Kidney (tissue), 14 donors: ENCODE data around the gene STK26. TPM values are rescaled to one million over a fixed set of nuclear protein-coding genes. Genes with fewer than 3 reads are reported as not detected.

Experiments
- DNase-seq, 5 donors: peaks; one replicate each; pipeline ENCODE4 v3.0.0-alpha.2; 2013 to 2020
- FAIRE-seq: peaks from 2 replicates; lab custom pipeline; 2012; peaks lifted over from hg19 to GRCh38; lab: Jason Lieb, UNC
- H3K27ac ChIP-seq, 2 donors: one replicate each; pipeline ENCODE4 v1.7.0; 2013; ENCODE audit warnings: low read depth in 2 of 2, low read length in 2 of 2, inconsistent platforms in 1 of 2
- H3K27me3 ChIP-seq: one replicate; pipeline ENCODE4 v1.7.1; 2013; ENCODE audit warnings: low read length, inconsistent platforms; ENCODE audit not compliant: control insufficient read depth, insufficient read depth
- H3K36me3 ChIP-seq, 3 donors: one replicate each; pipeline versions ENCODE4 v1.7.0 to v1.7.1; 2013; ENCODE audit warnings: low read length in 3 of 3, control low read depth in 1 of 3, inconsistent platforms in 1 of 3; ENCODE audit not compliant: insufficient read depth in 3 of 3, control insufficient read depth in 2 of 3
- H3K4me1 ChIP-seq, 3 donors: one replicate each; pipeline versions ENCODE4 v1.7.0 to v1.7.1; 2013; ENCODE audit warnings: low read length in 3 of 3, inconsistent platforms in 1 of 3, low read depth in 1 of 3; ENCODE audit not compliant: control insufficient read depth in 2 of 3, insufficient read depth in 2 of 3
- H3K4me3 ChIP-seq, 3 donors: one replicate each; pipeline versions ENCODE4 v1.7.0 to v1.8.1; 2013; ENCODE audit warnings: low read length in 3 of 3, control low read depth in 1 of 3, inconsistent platforms in 1 of 3
- H3K9ac ChIP-seq, 3 donors: one replicate each; pipeline versions ENCODE4 v1.7.0 to v1.7.1; 2013; ENCODE audit warnings: low read length in 3 of 3, control low read depth in 1 of 3, inconsistent platforms in 1 of 3
- H3K9me3 ChIP-seq, 3 donors: one replicate each; pipeline versions ENCODE4 v1.7.0 to v1.7.1; 2013; ENCODE audit warnings: low read length in 3 of 3, control low read depth in 1 of 3, inconsistent platforms in 1 of 3; ENCODE audit not compliant: control insufficient read depth in 2 of 3, insufficient read depth in 1 of 3
- intact Hi-C: fragments of 100-400 bp; cut with DNase I; formaldehyde crosslinking; loops from one replicate; pipeline ENCODE4 v1.11.1; 2022
- polyA plus RNA-seq: library from polyadenylated mRNA; stranded (reverse); fragments of 350-450 nt; fragmentation: Illumina TruSeq; extraction: RNeasy Lipid Tissue Mini Kit (QIAGEN cat#74804); gene quantifications from one replicate; pipeline ENCODE4 v1.2.3, GENCODE V29; 2014; ENCODE audit warnings: low read depth, low replicate concordance; ENCODE audit not compliant: insufficient read depth
- total RNA-seq: library from RNA; stranded (reverse); fragmentation: NEBNext Ultra II Directional; extraction: Animal tissue kit (Norgen Biotek cat#: 25700); gene quantifications from one replicate; pipeline ENCODE4 v1.2.1, GENCODE V29; 2021
- TF ChIP-seq, protein P1 (sequence below): IDR thresholded peaks from 3 replicates; pipeline ENCODE4 v1.5.1; 2012; ENCODE audit warnings: mild to moderate bottlenecking, moderate library complexity, borderline replicate concordance; ENCODE audit not compliant: insufficient read depth; ENCODE audit errors: extremely low read depth
- donor health status: control.
- donor health status: control.
- donor health status: control.
- donor health status: control.
- donor health status: control.
- donor health status: DM: yes; HTN: yes; CAD: no.
- donor health status: Normal renal cell carcinoma (clear cell type).

STK26 gene
- total and polyA plus RNA-seq, 2 donors from 2014 or later, result 2.4 to 4.3 TPM

GRCh38 chrX:132037479-132037993 is 14.4 kb downstream of the STK26 start:
- DNase-seq, result no peak
- no peak for FAIRE-seq
- intact Hi-C loops, result no loop called here
- TF ChIP-seq, protein P1, sequence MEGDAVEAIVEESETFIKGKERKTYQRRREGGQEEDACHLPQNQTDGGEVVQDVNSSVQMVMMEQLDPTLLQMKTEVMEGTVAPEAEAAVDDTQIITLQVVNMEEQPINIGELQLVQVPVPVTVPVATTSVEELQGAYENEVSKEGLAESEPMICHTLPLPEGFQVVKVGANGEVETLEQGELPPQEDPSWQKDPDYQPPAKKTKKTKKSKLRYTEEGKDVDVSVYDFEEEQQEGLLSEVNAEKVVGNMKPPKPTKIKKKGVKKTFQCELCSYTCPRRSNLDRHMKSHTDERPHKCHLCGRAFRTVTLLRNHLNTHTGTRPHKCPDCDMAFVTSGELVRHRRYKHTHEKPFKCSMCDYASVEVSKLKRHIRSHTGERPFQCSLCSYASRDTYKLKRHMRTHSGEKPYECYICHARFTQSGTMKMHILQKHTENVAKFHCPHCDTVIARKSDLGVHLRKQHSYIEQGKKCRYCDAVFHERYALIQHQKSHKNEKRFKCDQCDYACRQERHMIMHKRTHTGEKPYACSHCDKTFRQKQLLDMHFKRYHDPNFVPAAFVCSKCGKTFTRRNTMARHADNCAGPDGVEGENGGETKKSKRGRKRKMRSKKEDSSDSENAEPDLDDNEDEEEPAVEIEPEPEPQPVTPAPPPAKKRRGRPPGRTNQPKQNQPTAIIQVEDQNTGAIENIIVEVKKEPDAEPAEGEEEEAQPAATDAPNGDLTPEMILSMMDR, result no peak
- peaks cover 10% of the 10 kb centered on the region for H3K27me3 ChIP-seq
- H3K27ac ChIP-seq, result no peak overlapping the region
- H3K9ac ChIP-seq, result no peak overlapping the region
- no peaks in the 10 kb centered on the region for H3K36me3 ChIP-seq
- no peaks in the 10 kb centered on the region for H3K9me3 ChIP-seq
- H3K4me3 ChIP-seq, result no peak overlapping the region
- no peaks in the 10 kb centered on the region for H3K4me1 ChIP-seq

- DNase-seq, result no peak
- intact Hi-C loops, result no loop called here
- Histone ChIP-seq H3K27ac (no peak overlapping the region), H3K9me3 (no peaks in the 10 kb centered on the region), H3K4me1 (no peaks in the 10 kb centered on the region), H3K4me3 (no peak overlapping the region), H3K9ac (no peak overlapping the region), H3K36me3 (no peaks in the 10 kb centered on the region), H3K27me3 (peaks cover 13% of the 10 kb centered on the region)
- no peak for FAIRE-seq
- TF ChIP-seq, protein P1, result no peak
Observed at GRCh38 chrX:132040066-132040465, 17.0 kb downstream of the STK26 start.

- H3K27me3 ChIP-seq, result peaks cover 11% of the 10 kb centered on the region
- no peak overlapping the region for H3K9ac ChIP-seq
- no peak for DNase-seq
- intact Hi-C loops, result no loop called here
- H3K27ac ChIP-seq, result no peak overlapping the region
- H3K4me3 ChIP-seq, result no peak overlapping the region
- H3K9me3 ChIP-seq, result no peaks in the 10 kb centered on the region
- no peaks in the 10 kb centered on the region for H3K36me3 ChIP-seq
- TF ChIP-seq, protein P1, result no peak
- H3K4me1 ChIP-seq, result no peaks in the 10 kb centered on the region
- FAIRE-seq, result no peak
Observed at GRCh38 chrX:132041015-132041414, 17.9 kb downstream of the STK26 start.

DNA sequence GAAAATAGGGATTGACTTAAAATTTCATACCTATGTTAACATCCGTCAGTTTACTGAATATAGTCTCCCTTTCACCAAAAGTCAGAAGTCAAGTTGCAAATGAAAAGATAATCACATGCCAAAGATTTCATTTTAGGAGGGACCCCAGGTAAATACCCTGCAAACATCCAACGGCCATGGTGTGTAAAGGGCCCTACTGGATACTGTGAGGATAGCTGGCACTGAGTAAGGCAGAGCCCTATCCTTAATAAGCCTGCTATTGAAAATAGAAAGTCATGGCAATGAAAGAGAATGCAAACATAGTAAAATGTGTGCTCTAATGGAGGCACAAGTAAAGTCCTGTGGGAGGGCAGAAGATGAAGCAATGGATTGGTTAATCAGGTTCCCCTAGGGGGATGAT is 20.9 kb downstream of the STK26 start:
- no peak for DNase-seq
- Histone ChIP-seq H3K36me3 (no peaks in the 10 kb centered on the region), H3K4me3 (no peak overlapping the region), H3K27me3 (peaks cover 9% of the 10 kb centered on the region), H3K9me3 (no peaks in the 10 kb centered on the region), H3K27ac (no peak overlapping the region), H3K4me1 (no peaks in the 10 kb centered on the region), H3K9ac (no peak overlapping the region)
- no peak for FAIRE-seq
- intact Hi-C loops, result no loop called here
- TF ChIP-seq, protein P1, result no peak
